GM21367 (cell line): ENCODE results near the gene CWH43.
A peak's percentile ranks its signal among the peaks of the same experiment; 100 is the strongest.
"Not testable (repeated sequence)": the region's sequence is repeated elsewhere in the genome, so short reads cannot be mapped to it uniquely, and the experiment has no call there.

Experiments
- ATAC-seq: cut with Tn5 transposase; IDR thresholded peaks from one replicate; pipeline ENCODE4 v1.9.1; 2021; ENCODE audit not compliant: unreplicated experiment

Gene CWH43

DNA sequence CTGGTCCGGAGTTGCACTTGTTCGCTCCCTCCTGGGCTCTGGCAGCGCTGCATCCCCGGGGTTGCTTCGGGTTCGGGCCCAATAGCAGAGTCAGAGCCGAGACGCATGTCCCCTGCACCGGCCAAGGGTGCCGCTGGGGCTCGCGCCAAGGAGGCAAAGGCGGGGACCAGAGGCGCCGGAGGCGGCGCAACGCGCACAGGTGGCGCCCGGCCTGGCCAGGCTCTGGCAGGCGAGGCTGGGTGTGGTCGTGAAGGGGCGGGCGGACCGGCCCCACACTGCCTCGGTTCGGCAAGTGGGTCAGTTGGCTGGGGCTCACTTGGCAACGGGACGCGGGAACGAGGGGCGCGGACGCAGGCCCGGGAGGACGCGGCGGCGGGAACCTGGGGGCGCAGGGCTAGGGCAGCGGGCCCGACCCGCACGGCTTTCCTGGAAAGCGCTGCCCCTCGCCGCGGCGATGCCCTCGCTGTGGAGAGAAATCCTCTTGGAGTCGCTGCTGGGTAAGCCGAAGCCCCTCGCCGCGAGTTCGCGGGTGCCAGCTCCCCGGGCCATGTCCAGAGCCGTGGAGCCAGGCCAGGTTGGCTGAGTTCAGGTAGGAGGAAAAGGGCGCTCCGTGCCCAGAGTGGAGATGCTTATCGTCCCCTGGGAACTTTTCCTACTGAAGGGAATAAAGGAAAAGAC is at the start of gene CWH43:
Gene CWH43, plus strand, starts transcription at position 300 of the 678 bp plus-strand sequence. Its CDS starts 155 bp downstream, at position 455.
- no peak for ATAC-seq

DNA sequence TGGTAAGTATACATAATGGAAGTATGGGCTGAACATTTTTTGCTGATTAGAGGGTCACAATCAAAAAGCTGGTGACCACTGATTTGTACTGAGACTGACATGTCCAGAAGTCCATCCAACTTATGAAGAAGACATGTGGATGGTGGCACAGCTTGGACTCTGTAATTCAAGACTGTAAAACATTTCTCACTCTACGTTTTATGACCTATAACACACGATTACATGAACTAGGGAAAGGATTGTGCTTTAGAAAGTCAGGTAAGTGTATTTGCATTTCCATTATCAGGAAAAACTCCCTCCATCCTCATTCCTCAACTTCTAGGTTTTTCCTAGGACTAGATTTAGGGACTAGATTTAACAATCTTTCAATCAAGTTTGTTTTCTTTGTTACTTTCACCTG is 49.0 kb upstream of the CWH43 start:
- ATAC-seq, result no peak

DNA sequence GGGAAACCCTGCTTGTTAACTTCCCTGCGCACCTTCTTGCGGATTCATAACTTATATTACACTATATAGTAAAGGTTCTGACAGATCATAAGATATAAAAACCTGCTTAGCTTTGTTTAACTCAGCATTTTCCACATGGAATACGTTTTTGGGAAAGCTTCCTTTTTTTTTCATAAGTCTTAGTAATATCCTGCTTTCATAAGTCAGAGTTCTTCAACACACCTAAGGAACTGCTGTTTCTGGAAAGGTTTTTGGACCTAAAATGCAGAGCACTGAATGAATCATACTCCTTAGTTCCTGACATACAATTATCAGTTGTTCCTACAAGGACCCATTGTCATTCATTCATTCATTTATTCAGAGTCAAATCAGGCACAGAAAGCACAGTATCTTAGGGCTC is 47.2 kb upstream of the CWH43 start:
- no peak for ATAC-seq

DNA sequence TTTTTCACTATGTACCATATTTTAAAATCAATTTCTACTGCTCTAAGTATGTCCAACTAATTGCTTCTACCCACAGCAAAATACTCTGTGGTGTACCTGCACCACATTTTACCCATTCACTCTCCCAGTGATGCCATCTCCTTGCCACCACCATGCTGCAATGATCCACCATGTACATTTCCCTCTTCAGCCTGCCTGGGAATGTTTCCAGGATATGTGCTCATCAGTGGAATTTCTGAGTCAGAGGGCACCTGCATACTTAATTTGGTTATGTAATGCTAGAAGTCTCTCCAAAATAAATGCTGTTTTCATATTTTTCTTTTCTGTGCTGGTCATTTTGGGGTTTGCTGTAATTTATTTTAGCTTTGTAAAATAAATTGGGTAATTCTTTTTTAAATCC is 46.3 kb upstream of the CWH43 start:
- ATAC-seq, result no peak

DNA sequence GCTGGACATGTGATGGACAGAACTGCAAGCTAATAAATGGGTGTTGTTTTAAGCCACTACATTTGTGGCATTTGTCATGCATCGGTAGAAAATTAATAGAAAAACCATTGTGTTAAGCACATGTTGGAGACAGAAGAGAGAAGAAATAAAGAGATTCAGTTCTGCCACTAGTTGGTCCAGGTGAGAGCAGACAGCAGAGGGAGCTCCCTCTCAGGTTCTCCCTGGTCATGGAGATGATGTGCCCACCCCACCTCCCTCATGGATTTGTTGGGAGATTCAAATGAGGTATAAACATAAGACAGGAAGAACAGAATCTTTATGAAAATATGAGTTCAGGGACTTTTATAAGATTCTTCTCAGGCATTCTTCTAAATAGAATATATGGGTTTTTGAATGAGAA is 42.7 kb upstream of the CWH43 start:
- ATAC-seq, result no peak

DNA sequence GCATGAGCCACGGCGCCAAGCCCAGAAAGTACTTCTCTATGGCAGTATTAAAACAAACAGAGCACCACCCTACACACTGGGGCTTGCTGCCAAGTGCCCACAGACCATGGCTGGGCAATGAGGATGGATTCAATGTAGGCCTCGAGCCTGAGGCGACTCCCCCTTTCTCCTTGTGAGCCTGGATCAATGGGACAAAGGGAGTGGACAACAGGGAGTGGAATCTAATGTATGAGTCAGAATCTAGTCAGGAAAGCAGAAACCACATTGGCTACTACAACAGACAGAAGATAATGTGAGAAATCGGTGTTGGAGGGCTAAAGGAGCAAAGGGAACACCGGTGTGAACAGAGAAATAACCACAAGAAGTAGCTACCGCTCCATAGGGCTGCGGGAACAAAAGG is 41.8 kb upstream of the CWH43 start:
- ATAC-seq, result no peak

DNA sequence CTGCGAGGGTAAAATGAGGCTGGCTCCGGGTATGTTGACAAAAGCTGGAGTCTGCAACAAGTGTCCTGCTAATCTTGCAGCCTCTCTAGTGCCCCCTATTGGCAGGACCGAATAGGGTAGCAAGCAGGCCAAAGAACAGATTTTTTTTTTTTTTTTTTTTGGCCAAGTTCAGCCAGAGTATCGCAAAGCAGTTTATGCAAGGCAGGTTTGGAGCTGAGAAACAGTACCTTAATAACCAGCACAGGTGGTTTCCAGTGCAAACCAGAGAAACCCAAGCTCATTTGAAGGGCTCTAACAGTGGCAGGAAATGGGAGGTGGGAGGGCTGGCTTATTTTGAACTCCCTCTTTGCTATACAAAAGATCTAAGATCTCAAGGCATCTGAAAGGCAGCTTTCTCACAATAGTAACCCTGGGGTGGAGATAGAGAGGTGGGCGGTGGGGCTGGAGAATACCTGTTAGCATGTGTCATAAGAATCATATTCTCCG is 41.3 kb upstream of the CWH43 start:
- ATAC-seq, result no peak

DNA sequence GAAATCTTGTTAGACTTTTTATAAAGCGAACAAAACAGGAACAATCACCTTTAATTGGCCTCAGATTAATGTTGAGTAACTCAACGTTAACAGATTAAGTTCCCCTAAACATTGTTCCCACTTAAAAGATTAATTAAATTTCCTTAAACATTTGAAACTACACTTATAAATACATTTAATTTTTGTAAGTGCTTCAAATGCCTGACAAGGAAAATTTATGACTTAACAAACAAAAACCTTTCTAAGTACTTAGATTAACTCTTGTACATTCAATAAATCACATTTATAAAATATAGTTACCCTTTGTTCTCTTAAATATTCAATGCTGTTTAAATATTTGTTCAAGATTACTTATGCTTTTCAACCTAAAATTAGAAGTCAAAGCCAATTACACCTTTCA is 40.1 kb upstream of the CWH43 start:
- no peak for ATAC-seq

DNA sequence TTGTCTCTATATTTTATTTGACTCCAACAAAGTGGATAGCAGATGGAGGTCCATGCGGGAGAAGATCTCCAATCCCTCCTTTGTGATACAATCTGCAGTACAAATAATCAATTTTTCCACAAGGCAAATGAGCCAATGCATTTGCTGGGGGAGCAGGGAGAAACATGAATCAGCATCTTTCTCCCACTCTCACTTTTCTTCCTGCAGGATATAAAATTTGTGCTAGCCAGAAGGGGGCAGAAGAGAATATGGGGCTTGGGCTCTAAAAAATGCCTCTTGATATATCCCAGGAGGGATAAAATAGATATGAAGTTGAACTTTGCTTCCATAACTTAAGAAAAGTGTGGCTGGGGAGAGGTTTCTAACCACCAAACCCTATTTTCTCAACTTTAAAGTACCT is 38.3 kb upstream of the CWH43 start:
- no peak for ATAC-seq

DNA sequence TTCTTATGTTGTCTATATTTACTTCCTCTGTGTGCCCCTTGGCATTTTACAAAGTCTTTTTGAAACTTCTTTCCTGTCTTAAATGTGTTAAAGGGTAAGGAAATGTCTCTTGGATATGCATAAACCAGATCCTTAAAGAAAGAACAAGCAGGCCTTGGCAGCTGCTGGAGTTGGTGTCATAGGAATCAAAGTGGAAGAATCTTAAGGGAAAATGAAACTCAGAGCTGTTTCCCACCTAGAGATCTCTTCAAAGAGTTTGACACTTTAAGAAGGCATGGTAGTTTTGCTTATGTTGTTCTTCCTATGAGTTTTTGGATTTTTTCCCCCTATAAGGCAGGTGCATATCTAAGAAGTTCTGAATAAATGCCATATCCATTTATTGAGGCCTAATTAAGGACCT is 37.0 kb upstream of the CWH43 start:
- no peak for ATAC-seq

DNA sequence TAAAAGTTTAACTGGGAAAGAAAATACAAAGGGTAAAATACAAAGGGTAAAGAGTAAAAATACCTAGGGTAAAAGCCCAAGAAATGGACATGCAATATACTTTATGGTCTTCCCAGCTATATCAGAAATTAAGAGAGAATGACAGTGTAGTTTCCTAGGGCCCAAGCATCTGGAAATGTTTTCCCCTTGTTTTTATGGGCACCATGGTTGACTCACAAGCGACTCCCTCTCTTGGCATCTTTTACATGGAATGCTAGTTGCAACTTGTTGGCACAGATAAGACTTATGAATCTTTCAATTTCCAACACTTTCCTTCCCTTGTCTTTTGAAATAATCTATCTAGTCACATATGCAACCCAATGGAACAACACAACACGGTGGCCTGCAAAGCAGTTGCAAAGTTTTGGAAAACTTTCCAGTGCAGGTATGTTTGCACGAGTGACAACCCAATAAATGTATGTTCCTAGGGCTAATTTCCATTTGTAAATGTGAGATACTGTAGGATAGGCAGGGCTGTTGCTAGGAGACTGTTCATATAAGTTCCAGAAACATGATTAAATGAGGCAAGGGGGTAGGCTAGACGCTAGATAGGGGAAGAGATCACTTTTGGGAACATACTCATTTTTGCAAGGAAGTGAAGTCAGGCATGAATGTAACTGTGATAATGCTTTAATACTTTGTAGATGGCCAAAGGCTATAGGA is 36.4 kb upstream of the CWH43 start:
- no peak for ATAC-seq

DNA sequence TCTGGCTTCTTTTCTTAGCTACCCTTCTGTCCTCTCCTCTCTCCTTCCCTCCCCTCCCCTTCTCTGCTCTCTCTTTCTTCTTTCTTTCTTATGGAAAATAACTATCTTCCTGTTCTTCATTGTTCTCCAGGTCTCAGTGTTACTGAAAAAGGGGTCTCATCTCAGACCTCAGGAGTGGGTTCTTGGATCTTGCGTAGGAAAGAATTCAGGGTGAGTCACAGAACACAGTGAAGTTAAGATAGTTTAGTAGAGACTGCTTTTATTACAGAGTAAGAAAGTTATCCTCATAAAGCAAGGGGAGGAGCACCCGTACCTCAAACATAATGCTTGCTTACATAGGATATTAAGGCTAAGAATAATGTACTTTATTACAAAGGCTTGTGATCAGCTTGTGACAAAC is 31.8 kb upstream of the CWH43 start:
- ATAC-seq, result no peak

DNA sequence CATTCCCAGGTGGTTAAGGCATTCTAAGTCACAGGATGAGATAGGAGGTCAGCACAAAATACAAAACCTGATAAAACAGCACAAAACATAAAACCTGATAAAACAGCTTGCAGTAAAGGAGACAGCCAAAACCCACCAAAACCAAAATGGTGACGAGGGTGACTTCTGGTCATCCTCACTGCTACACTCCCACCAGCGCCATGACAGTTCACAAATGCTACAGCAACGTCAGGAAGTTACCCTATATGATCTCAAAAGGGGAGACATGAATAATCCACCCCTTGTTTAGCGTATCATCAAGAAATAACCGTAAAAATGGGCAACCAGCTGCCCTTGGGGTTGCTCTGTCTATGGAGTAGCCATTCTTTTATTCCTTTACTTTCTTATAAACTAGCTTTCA is 28.7 kb upstream of the CWH43 start:
- ATAC-seq, result not testable (repeated sequence)

DNA sequence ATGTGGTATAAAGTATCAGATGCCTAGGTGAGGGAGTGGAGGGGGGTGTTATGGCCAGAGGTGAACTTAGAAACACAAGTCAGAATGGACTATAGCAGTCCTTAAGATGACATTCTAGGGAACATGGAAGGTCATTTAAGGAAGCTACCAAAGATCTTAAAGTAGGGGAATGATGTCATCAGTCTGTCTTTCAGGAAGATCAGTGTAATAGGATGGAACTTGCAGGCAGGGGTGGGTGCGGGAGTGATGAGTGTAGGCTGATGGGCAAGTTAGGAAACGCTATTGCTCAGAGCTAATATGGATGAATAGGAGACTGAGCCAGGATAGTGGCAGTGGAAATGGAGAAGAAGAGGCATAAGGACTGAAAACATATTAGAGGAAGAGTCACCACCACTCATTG is 27.5 kb upstream of the CWH43 start:
- no peak for ATAC-seq

DNA sequence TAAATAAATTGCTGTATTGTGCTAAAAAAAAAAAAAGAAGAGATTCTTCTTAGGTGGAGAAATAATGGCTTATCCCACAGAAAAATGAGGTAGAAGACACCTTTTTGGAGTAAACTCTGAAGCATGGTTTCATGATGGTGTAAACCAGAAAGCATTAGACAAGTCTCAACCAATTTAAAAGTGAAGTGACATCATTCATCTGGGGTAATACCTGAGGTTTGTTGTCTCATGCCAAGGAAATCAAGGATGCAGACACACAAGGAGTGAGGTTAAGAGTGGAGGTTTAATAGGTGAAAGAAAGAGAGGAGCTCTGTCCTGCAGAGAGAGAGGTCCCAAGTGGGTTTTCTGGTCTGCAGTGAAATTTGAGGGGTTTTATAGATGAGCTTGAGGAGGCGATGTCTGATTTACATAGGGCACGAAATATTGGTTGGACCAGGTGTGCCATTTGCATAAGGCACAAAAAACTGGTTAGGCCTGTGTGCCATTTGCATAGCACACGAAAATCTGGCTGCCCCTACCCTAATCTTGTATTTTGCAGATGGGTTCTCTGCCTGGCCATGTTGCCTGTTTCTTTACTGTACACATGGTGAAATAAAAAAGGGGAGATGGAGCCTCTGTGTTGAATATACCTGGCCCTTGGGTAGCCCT is 25.0 kb upstream of the CWH43 start:
- ATAC-seq, result no peak

DNA sequence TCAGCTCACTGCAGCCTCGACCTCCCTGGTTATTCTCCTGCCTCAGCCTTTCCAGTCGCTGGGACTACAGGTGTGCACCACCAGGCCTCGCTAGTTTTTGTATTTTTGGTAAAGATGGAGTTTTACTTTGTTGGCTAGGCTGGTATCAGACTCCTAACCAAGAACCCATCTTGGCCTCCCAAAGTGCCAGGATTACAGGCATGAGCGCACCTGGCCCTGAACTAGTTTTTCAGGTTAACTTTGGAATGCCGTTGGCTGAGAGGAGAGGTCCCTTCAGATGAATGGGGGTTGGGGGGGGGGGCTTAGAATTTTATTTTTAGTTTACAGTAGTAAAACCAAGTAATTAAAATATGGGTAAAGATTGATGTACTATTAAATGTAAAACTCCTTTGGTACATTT is 23.4 kb upstream of the CWH43 start:
- ATAC-seq, result no peak

DNA sequence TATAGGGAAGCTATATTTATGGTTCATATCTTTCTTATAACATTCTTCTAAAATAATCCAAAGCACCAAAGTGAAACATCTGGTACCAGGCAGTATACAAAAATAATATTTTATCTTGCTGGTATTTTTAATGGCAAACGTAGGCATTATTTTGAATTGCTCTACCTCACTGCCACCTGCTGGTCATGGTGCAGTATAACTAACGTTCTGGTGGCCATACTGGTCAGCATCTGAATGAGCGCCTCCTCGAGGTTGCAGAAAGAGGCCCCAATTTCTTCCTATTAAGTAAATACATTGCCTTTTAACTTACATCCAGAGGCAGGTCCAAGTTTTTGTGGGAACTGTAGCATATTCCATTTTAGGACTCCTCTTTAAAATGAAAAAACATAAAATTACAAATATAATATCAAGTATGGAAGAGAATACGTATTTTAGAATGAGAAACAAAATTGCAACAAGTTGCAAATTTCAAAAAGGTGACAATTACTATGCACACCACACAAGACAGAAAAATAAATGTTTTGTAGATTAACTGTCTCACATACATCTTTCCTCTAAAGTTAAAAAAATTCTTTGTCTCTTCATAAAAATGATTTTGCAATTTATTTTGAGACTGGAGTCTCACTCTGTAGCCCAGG is 22.9 kb upstream of the CWH43 start:
- peak; percentile 89 for ATAC-seq

DNA sequence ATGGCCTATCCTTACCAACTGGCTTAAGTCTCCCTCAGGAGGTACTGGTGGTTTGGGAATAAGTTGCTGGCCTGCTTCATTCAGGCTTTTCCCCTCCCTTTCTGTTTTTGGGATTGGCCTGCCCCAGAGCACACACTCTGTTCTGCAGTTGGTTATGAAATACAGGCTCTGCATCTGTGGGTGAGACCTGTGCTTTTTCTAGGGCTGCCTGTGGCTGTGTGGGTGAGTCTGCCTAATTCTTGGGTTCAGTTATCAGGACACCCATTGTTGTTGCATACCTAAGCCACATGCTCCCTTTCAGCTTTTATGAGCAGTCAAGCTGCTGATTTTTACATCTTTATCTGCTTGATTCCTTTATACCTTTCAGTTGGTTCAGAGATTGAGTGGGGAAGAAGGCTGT is 19.0 kb upstream of the CWH43 start:
- ATAC-seq, result no peak

DNA sequence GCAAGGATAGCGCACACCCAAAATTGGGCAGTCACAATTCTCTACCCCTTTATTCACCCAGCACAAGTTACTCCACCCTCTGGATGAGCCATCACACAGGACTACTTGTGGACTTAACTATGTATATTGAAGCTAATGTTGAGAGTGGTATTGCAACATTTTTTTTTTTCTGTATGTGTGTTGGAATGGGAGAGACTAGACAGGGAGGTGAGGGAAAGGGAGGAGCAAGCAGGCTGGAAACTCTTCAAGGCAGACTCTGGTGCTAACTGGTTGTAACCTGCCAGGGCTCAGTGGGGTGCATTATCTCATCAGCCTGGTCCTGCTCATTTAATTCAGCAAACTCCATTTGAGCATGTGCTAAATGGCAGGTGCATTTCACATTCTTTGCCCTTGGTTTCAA is 18.4 kb upstream of the CWH43 start:
- no peak for ATAC-seq

DNA sequence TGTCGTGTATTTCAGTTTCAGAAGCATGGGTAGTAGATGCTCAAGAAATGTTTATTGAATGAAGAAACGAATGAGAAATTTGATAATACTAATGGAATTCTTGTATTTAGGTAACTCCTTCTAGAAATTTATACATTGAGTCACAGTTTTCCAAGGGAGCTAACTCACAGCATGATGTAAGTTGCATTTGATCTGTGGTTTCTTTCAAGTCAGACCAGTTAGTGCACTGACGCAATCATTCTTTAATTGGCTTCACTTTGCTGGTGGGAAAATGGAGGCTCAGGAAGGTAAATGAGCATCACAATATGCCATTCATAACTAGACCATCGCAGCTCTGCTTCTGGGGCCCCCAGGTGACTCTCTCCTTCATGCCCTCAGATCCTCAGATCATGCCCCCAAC is 17.3 kb upstream of the CWH43 start:
- ATAC-seq, result no peak

DNA sequence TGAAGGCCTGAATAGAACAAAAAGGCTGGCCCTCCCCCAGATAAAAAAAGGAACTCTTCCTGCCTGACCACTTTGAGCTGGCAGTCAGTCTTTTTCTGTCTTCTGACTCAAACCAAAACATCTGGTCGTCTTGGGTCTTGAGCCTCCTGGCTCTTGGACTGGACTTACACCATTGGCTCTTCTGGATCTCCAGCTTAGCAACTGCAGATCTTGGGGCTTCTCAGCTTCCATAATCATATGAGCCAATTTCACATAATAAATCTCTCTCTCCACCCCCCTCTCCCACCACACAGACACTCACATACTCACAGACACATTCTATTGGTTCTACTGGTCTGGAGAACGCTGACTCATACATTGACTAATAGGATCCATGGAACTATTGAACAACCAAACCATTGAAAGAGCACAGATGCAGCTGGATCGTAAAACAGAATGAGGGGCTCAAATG is 15.6 kb upstream of the CWH43 start:
- no peak for ATAC-seq
